COLO829 (cell line): Measurements from ENCODE around the gene MRPL1.
A peak's percentile ranks its signal among the peaks of the same experiment; 100 is the strongest.
"Not testable (repeated sequence)": the region's sequence is repeated elsewhere in the genome, so short reads cannot be mapped to it uniquely, and the experiment has no call there.

Experiments
- DNase-seq: peaks from one replicate; pipeline ENCODE4 v3.0.0; 2012; ENCODE audit warnings: low spot score

Gene MRPL1

GRCh38 chr4:77913348-77913747 is 50.7 kb downstream of the MRPL1 start:
- DNase-seq, result no peak

GRCh38 chr4:77917075-77917474 is 54.4 kb downstream of the MRPL1 start:
- DNase-seq, result no peak

GRCh38 chr4:77917601-77918000 is 55.0 kb downstream of the MRPL1 start:
- no peak for DNase-seq

GRCh38 chr4:77920371-77920770 is 57.7 kb downstream of the MRPL1 start:
- no peak for DNase-seq

GRCh38 chr4:77921701-77922100 is 59.1 kb downstream of the MRPL1 start:
- peak; percentile 84 for DNase-seq

- DNase-seq, result no peak
These were observed 59.8 kb downstream of the MRPL1 start for GRCh38 chr4:77922158-77923094.

GRCh38 chr4:77927991-77928925 is 65.6 kb downstream of the MRPL1 start:
- DNase-seq, result no peak

- no peak for DNase-seq
These were observed 67.6 kb downstream of the MRPL1 start for GRCh38 chr4:77930154-77930639.

GRCh38 chr4:77930876-77931275 is 68.2 kb downstream of the MRPL1 start:
- no peak for DNase-seq

- no peak for DNase-seq
These were observed 69.0 kb downstream of the MRPL1 start for GRCh38 chr4:77931452-77932135.

- DNase-seq, result no peak
These were observed 75.9 kb downstream of the MRPL1 start for GRCh38 chr4:77938560-77938959.

- not testable (repeated sequence) for DNase-seq
These were observed 83.3 kb downstream of the MRPL1 start for GRCh38 chr4:77945929-77946328.

GRCh38 chr4:77950203-77950602 is 87.6 kb downstream of the MRPL1 start:
- peak; percentile 86 for DNase-seq

GRCh38 chr4:77952457-77952856 is 89.8 kb downstream of the MRPL1 start:
- no peak for DNase-seq

- DNase-seq, result no peak
These were observed 92.1 kb downstream of the MRPL1 start for GRCh38 chr4:77954690-77955089.

- no peak for DNase-seq
These were observed 94.3 kb downstream of the MRPL1 start for GRCh38 chr4:77956917-77957316.

- no peak for DNase-seq
These were observed 96.3 kb downstream of the MRPL1 start for GRCh38 chr4:77958897-77959296.

- DNase-seq, result peak; percentile 31
These were observed 97.1 kb downstream of the MRPL1 start for GRCh38 chr4:77959566-77960338.

GRCh38 chr4:77960367-77960766 is 97.7 kb downstream of the MRPL1 start:
- no peak for DNase-seq

GRCh38 chr4:77963004-77963403 is 100.4 kb downstream of the MRPL1 start:
- DNase-seq, result no peak

- not testable (repeated sequence) for DNase-seq
These were observed 111.0 kb downstream of the MRPL1 start for GRCh38 chr4:77973657-77974056.
